ENCODE measurements around the gene HK1.

Gene HK1

DNA sequence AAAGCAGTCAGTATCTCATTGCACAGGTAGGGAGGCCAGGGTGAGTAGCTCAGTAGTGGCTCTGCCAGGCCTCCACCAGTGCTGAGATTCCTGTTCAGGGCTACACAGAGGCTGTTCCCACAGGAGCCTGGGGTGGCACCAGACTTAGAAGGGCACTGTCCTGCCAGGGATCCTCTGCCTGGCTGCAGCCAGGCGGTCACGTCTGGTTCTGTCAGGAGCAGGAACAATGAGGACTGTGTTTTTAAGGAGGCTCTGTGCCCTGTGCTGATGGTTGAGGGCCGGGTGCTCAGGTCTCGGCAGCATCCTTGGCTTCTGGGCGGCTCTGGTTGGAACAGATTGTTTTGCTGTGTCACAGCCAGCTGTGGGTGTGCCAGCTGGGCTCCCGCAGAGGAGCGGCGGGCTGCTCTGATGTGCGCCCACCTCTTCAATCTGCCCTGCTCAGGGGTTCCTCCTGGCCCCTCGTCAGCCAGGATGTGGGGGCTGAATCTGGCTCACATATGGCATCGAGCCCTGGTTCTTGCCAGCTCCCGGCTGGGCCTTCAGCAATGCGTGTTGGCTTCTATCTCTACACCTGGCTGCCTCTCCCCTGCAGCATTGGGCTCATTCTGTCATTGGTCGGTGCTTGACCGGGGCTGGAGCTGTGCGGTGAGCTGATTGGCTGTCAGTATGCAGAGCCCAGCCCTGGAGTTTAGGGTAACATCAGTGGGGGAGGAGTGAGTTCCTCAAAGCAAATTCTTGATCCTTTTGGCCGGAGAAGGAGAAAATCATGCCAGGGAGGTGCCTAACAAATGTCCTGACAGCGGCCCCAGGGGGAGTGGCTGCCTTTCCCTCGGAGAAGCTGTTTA, 97.2 kb downstream of the HK1 start:
- peak; percentile 30 for DNase-seq (ENCODE audit: low read depth)

DNA sequence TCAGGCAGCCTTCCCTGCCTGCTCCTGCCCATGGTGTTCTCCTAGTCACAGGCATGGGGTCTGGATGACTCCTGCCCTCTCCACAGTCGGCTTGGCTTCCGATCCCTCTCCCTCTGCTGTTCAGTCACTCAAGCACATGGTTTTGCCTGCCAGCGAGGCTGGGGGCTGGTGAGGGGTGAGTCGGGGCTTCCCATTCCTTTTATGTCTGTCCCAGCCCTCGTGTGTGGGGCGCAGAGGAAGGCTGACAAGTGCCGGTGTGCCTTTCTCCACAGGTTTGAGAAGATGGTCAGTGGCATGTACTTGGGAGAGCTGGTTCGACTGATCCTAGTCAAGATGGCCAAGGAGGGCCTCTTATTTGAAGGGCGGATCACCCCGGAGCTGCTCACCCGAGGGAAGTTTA, 98.4 kb downstream of the HK1 start:
- DNase-seq (ENCODE audit: low read depth): no peak

DNA sequence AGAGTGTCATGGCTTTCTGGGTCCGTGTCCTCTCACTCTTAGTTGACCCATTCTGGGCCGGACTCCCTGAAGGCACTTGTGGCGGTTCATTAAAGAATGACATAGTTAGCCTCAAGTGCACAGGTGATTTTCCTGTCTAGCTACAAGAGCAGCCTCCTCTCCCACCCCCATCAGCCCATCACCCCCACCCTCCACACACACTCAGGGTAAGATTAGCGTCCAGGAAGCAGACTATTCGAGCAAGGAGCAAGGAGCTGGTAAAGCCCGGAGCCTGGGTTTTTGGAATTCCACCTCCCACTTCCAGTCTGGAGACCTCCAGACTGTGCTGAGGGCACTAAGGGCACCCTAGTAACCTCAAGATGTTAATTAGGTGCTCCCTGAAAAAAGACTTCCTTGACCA, 98.9 kb downstream of the HK1 start:
- no peak for DNase-seq (ENCODE audit: low read depth)

DNA sequence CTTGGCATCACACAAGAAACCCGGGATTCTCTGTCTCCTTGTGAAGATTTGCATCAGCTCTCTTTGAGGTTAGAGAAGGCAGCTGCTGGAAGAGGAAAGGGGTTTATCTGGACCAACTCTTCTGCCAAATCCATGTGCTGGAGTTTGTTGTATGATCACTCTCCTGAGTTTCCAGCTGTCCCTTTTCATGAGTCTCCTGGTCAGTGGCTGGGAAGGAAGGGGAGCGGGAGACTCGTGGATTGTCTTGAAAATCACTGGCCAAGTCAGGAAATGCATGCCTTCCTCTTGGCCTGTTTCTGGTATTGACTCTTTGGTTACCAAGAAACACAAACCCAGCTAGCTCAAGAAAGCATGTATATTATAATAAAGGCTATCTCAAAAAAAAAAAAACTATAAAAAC, 99.6 kb downstream of the HK1 start:
- DNase-seq (ENCODE audit: low read depth): no peak

DNA sequence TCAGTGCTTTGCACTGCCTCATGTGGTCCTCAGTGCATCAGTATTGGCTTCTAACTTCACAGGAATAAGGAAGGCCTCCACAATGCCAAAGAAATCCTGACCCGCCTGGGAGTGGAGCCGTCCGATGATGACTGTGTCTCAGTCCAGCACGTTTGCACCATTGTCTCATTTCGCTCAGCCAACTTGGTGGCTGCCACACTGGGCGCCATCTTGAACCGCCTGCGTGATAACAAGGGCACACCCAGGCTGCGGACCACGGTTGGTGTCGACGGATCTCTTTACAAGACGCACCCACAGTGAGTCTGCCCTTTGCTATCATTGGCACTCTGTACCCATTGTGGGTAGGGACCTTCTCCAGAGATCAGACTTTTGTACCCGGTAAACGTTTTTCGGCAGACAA, 101.5 kb downstream of the HK1 start:
- no peak for DNase-seq (ENCODE audit: low read depth)

DNA sequence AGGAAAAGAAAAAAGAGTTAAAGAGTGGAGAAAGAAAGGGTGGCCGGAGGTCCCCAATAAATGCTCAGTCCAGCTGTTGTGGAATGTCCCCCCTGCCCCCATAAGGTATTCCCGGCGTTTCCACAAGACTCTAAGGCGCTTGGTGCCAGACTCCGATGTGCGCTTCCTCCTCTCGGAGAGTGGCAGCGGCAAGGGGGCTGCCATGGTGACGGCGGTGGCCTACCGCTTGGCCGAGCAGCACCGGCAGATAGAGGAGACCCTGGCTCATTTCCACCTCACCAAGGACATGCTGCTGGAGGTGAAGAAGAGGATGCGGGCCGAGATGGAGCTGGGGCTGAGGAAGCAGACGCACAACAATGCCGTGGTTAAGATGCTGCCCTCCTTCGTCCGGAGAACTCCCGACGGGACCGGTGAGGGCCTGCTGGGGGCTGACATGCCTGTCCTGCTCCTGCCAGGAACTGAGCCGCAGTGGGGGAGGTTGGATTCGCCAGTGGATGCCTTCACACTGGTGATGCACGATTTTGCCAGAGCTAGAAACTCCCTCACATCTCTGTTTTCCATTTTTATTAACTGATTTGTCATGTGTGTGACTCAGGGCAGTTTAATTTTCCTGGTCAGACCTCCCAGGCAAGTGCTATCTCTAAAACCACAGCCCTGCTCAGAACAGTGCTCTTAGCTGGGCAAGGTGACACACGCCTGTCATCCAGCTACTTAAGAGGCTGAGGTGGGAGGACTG, 104.3 kb downstream of the HK1 start:
- peak; percentile 57 for DNase-seq (ENCODE audit: low read depth)

DNA sequence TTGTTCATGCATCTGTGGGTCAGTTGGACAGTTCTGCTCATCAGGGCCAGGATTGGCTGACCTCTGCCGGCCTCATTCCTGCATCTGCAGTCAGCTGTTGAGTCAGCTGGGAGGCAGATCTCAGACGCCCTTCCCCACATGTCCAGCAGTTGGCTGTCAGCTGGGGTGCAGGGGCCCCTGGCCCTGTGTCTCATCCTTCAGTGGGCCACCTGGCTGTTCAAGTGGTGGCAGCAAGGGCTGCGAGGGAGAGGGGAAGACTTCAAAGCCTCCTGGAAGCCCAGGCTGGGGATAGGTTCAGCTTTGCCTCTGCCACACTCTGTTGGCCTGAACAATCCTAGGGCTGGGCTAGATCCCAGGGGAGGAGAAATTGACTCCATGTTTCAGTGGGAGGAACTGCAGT, 105.3 kb downstream of the HK1 start:
- DNase-seq (ENCODE audit: low read depth): peak; percentile 60

DNA sequence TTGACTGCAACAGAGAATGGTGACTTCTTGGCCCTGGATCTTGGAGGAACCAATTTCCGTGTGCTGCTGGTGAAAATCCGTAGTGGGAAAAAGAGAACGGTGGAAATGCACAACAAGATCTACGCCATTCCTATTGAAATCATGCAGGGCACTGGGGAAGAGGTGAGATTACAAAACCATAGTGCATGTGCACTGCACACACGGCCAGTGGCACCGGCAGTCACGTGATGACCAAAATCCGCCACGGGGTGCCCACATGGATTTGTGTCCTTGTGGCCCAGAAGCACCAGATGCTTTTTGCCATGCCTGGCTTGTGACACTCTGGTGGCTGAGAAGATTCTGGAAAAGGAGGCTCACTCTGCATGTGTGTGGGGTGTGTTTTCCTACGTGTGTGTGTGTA, 106.0 kb downstream of the HK1 start:
- DNase-seq (ENCODE audit: low read depth): no peak

DNA sequence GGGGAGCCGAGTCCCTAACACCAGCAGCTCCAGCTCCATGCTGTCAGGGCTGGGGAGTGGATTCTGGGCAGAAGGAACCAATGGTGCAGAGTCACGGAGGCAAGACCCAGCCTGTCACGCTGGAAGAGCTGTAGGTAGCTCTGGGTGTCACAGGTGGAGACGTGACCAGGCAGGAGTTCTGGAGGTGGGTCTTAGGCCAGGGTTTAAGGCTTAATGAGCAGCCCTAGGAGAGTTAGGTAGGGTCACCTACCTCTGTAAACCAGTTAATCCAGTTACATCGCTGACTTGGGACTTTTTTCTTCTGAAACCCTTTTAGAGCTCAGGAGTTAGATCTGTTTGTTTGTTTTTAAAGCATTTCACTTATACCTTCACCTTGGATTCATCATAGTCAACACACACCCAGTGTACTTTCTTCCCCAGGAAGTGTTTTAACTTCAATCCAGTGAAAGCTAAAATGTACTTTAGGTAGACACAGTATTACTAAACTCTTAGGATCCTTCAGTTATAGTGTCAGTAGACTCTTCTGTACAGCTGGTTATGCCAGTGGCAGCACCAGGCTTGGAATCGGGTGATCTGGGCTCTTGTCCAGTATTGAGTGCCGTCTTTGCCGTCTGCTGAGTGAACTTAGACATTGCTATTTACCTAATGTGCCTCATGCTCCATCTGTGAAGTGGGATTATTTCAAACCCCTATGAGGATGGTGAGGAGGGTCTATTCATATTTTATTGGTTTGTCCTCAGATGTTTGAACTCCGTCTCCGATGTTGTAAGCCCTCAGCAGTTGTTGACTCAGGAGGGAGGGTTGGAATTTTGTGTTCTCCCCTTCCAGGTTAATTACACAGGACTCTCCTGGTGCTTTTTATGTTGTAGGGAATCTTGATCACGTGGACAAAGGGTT, 107.4 kb downstream of the HK1 start:
- no peak for DNase-seq (ENCODE audit: low read depth)

DNA sequence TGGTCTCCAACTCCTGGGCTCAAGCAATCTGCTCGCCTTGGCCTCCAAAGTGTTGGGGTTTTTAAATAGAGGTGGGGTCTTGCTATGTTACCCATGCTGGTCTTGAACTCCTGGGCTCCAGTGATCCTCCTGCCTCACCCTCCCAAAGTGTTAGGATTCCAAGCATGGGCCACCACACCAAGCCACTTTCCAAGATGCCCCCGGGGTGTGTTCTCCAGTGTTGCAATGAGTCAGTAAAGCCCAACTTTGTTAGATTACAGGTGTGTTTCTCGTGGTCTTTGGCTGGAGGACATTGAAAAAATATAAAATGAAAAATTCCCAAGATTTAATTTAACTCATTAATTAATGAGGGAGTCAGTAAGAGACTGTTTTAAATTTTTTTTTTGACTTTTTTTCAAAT, 109.2 kb downstream of the HK1 start:
- DNase-seq (ENCODE audit: low read depth): no peak

DNA sequence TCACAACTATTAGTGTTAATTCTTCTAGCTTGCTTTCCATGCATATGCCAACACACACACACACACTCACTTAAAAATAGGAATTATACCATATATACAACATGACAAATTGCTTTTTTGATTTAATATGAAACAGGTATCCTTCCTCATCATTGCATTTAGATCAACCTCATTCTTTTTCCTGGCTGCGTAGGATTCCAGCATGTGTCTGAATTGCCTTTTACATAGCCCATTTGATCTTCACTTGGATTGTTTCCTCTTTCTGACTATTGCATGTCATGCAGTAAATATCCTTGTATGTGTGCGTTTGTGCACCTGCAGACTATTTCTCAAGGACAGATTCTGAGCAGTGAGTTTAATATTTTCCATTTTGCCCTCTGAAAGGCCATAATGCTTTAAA, 110.2 kb downstream of the HK1 start:
- DNase-seq (ENCODE audit: low read depth): no peak

DNA sequence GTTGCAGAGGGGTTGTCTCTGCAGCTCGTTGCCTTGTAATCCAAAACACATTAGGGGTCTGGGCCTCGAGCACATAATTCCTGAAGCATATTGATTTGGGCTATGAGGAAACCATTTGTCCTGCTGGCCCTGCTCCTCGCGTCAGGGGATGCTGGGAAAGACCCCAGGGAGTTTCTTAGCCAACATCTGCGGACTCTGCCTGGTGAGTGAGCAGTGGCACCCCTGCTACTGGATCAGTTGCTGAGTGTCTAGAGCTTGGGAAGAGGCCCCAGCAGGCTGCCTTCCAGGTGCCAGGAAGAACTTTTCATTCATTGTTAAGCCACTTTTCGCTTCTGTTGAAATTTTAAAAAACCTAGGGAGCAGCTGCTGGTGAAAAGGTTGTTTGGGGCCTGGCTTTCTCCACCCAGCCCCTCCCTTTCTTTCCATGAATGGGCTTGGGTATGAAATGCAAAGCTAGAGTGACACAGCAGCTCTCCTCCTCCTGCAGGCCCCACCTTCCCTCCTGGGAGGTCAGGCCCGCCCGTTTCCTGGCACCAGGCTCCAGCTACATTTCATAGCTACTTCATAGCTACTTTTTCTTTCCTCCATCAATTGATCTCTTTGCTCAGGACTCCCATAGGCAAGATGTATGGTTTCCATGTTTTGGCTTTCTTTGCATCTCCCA, 111.7 kb downstream of the HK1 start:
- peak; percentile 68 for DNase-seq (ENCODE audit: low read depth)

DNA sequence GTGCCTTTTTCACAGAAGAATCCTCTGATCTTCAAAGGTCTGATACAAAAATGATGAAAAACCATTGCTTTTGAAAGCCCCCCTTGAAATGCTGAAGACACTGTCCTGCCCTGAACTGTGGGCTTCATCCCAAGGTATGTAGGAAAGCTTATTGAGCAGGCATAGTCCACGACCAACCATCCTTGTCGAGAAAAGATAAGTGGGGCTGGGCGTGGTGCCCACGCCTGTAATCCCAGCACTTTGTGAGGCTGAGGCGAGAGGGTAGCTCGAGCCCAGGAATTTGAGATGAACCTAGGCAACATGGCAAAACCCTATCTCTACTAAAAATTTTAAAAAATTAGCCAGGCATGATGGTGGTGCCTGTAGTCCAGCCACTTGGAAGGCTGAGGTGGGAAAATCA, 112.9 kb downstream of the HK1 start:
- no peak for DNase-seq (ENCODE audit: low read depth)

DNA sequence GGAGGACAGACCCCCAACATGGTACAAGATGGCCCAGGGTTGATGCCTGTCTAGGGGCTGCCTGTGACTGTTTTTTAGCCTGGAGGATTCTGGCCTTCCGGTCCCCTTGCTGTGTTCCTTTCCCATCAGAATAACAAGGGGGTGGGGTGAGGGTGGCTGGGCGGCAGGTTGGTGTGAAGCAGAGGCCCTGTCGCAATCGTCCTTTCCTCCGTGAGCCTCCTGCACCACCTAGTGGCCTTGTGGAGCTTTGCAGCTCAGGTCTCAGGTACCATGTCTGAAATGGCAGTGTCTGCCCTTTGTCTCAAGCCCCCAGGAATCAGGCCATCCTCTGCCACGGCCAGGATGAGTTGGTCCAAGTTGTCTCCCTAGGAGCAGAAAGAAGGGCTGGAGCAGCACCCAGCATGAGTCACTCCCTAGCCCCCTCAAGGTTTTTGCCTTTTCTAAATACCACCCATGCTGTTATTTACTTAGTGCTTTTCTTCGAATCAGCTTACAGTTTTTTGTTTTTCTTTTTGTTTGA, 114.2 kb downstream of the HK1 start:
- DNase-seq (ENCODE audit: low read depth): peak; percentile 71

DNA sequence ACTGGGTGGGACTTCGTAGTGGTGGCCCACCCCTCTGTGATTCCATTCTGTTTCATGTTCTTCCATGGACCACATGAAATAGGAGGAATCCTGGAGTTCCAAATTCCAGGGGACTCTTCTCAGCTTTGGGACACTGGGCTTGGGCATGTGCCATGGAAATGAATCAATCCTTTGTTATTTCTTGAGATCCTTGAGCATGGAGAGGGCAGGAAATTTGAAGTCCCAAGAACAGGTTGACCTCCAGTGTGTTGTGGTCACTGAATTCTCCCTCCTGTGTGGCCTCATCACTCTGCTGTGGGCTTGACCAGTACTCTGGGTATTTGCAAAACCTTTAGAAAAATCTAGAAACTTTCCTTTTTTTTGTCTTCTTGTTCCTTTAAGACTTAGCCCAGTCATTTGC, 115.7 kb downstream of the HK1 start:
- no peak for DNase-seq (ENCODE audit: low read depth)

DNA sequence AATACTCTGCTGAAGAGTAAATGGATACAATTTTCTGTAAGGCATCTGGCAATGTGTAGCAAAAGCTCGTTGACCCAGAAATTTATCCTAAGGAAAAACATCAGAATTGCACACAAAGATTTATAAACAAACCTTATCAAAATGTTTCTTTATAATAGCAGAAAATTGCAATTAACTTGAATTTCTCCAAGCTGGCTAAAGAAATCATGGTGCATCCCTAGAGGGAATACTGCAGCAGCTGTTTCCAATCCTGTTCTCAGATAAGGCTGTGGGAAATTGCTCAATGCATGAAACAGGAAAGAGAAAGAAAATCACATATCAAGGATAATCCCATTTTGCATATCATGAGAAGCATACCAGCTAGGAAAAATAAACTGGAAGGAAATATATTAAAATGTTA, 119.7 kb downstream of the HK1 start:
- no peak for DNase-seq (ENCODE audit: low read depth)

DNA sequence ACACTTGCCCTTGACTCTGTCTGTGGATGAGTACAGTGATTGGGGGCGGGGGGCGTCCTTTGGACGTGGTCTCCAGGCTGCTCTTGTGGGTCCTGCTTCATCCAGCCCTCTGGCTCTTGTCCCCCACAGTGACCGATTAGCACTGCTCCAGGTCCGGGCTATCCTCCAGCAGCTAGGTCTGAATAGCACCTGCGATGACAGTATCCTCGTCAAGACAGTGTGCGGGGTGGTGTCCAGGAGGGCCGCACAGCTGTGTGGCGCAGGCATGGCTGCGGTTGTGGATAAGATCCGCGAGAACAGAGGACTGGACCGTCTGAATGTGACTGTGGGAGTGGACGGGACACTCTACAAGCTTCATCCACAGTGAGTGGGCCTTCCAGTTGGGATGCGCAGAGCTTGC, 120.2 kb downstream of the HK1 start:
- DNase-seq (ENCODE audit: low read depth): no peak

DNA sequence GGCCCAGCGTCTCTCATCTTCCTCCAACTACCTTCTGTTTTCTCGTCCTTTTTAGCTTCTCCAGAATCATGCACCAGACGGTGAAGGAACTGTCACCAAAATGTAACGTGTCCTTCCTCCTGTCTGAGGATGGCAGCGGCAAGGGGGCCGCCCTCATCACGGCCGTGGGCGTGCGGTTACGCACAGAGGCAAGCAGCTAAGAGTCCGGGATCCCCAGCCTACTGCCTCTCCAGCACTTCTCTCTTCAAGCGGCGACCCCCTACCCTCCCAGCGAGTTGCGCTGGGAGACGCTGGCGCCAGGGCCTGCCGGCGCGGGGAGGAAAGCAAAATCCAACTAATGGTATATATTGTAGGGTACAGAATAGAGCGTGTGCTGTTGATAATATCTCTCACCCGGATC, 122.6 kb downstream of the HK1 start:
- DNase-seq (ENCODE audit: low read depth): no peak

DNA sequence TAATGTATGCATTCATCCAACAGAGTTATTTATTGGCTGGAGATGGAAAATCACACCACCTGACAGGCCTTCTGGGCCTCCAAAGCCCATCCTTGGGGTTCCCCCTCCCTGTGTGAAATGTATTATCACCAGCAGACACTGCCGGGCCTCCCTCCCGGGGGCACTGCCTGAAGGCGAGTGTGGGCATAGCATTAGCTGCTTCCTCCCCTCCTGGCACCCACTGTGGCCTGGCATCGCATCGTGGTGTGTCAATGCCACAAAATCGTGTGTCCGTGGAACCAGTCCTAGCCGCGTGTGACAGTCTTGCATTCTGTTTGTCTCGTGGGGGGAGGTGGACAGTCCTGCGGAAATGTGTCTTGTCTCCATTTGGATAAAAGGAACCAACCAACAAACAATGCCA, 123.1 kb downstream of the HK1 start:
- DNase-seq (ENCODE audit: low read depth): no peak

DNA sequence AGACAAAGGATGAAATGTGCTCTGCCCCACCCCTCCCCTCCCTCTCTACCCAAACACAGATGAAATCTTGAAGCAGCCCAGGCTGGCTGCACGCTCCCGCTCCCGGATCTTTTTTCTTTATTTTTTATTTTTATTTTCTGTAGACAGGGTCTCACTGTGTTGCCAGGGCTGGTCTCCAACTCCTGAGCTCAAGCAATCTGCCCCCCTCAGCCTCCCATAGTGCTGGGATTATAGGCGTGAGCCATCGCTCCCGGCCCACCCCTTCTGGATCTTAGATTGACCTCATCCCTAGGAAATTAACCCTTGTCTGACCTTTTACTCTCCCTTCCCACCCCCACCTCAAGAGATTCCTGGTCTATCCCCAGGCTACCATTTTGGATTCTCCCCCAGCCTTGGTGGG, 124.1 kb downstream of the HK1 start:
- no peak for DNase-seq (ENCODE audit: low read depth)

DNA sequence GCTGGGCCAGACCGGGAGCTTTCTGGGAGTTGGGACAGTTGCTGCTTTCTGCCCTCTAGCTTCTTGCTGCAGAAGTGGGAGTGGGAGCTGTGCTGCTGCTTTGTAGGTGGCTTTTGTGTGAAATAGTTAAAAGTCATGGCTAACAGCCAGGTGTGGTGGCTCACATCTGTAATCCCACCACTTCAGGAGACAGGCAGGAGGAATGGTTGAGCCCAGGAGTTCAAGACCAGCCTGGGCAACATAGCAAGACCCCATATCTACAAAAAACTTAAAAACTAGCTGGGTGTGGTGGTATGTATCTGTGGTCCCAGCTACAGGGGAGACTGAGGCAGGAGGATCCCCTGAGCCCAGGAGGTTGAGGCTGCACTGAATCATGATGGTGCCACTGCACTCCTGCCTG, 124.8 kb downstream of the HK1 start:
- DNase-seq (ENCODE audit: low read depth): no peak

DNA sequence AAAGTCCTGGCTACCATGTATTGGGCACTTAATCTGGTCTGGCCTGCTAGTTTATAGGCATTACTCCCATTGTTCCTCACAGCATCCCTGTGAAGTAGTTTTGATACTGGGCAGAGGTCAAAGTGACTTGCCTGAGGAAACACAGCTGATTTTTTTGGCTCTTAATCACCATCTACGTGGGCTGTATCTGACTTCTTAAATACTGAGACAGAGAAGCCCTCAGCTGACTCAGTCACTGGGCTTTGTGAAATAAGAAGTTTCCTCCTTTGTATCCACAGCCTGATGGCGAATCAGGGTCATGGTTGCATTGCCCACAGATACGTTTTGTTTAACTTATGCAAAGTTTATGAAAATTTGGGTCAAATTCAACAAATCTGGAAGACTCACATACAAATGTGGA, 125.2 kb downstream of the HK1 start:
- DNase-seq (ENCODE audit: low read depth): peak; percentile 48

Measured in fibroblast of gingiva (primary cell).